GM21825 (cell line): ENCODE results near the gene GFPT2.

Source experiments
- ATAC-seq: cut with Tn5 transposase; IDR thresholded peaks from one replicate; pipeline ENCODE4 v1.9.1; 2021; ENCODE audit warnings: mild to moderate bottlenecking, moderate library complexity; ENCODE audit not compliant: unreplicated experiment

GFPT2 gene

DNA sequence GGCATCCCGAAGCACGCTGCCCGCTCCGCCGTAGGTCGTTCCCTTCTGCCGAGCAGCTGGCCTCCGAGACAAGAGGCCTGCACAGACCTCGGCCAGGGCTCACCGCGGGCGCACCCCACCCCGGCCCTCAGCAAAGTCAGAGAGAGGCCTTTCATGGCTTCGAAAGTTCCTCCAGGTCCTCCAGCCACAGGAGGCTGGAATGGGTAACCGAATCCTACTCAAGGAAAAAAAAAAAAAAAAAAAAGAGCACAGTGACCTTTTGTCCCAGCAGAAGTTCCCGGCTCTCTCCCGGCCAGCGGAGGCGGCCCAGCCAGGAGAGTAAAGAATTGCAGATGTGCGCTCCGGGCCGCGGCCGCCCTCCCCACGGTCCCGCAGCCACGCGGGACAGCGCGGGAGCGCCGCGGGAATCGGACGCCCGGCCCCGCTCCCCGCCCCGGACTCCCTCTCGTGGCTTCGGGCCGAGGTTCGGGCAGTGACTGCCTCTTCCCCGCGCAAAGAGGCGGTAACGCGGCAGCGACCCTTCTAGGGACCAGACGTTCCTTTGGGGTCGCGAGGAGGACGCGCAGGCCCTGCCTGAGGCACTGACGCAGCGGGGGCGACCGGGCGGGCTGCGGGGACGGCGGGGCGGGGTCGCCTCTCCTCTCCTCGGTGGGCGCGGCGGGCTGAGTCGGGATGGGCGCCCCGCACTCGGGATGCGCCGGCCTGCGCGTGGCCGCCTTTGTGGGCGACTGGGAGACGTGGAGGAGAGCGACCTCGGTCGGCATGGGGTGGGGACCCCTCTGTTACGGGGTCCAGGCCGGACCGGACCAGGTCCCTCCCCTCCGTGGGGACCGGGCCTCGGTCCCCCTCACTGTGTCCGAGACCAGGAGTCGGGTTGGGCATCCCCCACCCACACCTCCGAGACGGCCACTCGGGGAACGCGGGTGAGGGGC is 754 bp downstream of the GFPT2 start:
- ATAC-seq, result no peak

DNA sequence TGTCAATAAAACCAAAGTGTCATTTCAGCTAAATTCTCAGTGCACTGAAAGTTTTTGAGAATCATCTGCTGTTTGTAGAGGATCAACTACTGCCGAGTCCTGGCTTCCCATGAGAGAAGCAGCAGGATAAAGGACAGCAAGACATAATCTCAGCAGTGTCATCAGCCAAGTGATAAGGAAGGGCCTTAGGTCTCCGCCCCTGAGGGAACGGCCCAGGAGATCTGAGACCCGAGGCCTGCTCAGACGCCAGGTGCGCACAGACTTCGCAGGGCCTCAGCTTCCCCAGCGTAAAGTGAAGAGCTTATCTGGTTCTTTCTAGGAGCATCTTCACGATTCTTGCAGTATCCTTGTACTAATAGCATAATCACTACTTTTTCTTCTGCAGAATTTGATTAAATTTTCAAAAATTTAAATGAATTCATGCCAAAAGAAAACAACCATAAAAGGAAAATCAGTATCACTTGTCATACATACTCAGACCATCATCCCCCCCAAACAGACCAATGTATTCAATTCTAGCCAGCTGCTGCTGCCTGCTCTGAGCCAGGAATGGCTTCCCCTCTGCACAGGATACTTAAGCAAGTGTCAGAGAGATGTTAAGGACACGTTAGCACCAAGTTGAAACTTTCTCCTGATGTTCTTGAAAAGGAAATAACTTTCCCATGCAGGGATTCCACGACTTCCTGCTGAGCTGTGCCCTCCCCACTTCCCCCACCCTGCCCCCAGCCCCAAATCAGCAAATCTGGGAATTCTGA is 2.2 kb downstream of the GFPT2 start:
- ATAC-seq, result no peak

- no peak for ATAC-seq
Measured at GRCh38 chr5:180350296-180350695, 2.8 kb downstream of the GFPT2 start.

DNA sequence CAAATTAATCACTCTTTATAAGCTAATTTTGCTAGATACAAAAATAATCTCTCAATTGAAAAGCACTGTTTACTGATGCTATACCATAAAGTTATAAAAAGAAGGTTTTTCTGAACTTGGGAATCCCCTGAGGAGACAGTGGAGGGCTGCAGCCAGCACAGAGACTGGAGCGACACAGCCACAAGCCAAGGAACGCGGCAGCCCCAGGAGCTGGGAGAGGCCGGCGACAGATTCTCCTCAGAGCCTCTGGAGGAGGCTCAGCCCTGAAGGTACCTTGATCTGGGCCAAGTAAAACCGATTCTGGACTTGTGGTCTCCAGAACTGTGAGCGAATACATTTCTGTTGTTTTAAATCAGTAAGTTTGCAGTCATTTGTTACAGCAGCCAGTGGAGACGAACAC is 3.7 kb downstream of the GFPT2 start:
- no peak for ATAC-seq

DNA sequence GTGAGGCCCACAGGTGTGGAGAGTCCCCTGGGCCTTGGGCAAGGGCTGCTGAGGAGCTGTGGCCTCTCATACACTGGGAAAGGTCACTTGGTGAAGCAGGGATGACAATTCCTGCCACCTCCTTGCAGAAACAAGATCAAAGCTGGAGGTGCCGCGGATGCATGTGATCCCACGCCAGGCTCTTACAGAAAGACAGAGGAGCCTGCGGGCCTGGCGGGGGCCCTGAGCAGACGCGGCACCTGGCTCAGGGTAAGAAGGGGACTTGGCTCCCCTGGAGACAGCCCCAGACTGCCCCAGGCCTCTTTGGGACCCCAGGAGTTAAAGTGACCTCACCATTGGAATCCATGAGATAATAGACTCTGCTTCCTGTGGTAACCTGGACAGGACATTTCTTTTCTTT is 4.8 kb downstream of the GFPT2 start:
- ATAC-seq, result no peak

DNA sequence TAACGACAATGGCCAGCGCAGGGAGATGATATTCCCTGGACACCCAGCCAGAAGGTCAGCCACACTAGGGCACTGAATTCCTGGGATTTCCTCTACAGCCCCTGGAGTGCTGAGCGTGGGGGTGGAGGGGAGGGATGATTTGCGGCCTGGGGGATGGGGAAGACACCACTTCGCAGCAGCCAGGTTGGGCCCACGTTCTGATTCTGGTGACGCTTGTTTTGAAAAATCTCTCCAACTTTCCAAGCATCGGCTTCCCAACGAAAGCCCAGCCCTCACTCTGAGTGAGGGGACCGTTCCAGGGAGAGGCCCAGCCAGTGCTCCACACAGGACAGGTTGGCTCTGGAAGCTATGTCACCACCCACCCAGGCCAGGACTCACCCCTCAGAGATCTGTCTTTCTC is 5.4 kb downstream of the GFPT2 start:
- no peak for ATAC-seq

- no peak for ATAC-seq
Measured at GRCh38 chr5:180346358-180346757, 6.8 kb downstream of the GFPT2 start.

GRCh38 chr5:180345781-180346180 is 7.4 kb downstream of the GFPT2 start:
- ATAC-seq, result no peak

DNA sequence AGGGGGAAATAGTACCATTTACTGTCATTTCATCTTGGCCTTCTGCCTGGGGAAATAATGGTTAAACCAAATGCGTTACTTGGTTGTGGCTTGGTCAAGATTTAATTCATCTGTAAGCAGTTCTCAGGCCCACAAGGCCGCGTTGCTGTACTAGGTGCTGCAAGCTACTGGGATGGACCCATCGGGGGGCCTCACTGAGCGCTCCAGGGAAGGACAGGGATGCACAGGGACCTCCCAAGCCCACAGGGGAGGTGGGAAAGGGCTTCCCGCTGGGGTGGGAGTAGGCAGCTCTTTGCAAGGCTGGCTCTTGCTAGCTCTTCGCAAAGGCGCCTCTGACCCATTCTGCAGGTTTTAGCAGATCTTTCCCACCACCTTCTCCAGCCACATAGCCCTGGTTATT is 8.0 kb downstream of the GFPT2 start:
- no peak for ATAC-seq

DNA sequence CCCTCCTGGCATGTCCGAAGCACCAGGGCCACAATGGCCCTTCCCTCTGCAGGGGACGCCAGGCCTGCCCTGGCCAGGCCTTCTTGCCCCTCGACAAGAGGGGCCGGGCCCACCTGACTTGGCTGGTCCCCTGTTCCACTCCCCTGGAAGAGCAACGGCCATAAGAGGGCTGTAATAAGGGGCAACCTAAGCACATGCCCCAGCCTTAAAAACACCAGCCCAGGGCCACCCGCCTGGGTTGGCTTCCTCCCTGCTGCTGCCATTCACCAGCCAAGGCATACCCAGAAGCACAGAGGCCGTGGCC is 8.5 kb downstream of the GFPT2 start:
- ATAC-seq, result no peak

DNA sequence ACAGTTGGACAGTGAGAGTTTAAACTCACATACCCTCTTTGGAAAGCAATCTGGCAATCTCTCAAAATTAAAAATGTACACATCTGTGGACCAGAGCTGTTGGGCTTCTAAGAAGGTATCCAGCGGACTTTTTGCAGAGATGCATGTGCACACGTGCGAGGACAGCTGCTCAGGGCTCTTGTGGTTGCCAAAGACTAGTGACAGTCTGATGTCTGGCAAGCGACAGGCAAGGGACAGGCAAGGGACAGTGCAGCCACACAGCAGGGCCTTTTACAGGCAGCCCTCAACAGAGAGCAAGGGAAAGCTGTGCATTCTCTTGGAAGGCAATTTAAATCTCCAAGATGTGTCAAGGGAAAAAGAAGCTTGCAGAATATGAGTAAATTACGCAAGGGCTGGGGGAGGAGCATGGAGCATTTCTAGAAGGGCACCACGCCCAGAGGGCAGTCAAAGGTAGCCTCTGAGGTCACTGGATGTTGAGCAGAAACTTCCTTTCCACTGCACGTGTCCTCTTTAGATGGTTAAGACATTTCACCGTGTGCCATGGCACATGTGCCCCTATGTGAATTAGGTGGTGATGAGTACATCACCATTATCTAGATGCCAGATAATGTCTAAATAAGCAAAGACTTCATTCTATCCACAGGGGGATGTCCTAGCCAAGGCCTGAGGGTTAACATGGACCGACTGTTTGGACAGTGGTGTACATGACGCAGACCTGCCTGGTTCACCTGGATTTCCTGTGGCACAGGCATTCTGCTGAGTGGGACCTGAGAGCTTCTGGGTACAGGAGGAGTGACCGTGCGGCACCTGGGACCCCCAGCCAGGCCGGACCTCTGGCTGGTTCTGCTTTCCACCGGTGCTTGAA is 9.1 kb downstream of the GFPT2 start:
- no peak for ATAC-seq

GRCh38 chr5:180343110-180343830 is 9.9 kb downstream of the GFPT2 start:
- ATAC-seq, result no peak

GRCh38 chr5:180341595-180341994 is 11.5 kb downstream of the GFPT2 start:
- no peak for ATAC-seq

DNA sequence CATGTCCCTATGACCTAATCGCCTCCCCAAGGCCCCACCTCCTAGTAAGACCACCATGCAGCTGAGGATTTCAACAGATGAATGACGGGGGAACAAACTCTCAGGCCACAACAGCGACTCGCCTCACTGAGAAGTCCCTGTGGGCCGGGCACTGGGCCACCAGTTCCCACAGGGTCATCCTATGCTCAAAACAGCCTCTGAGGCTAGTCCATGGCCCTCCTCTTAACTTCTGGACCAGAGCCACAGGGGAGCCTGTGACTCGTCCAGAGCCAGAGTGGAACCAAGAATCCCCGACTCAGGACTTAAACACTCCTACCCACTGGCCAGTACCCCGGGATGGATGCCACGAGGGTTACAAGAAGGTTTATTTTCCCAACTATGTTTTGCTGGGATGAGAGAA is 12.3 kb downstream of the GFPT2 start:
- no peak for ATAC-seq

GRCh38 chr5:180339583-180340183 is 13.5 kb downstream of the GFPT2 start:
- ATAC-seq, result no peak

DNA sequence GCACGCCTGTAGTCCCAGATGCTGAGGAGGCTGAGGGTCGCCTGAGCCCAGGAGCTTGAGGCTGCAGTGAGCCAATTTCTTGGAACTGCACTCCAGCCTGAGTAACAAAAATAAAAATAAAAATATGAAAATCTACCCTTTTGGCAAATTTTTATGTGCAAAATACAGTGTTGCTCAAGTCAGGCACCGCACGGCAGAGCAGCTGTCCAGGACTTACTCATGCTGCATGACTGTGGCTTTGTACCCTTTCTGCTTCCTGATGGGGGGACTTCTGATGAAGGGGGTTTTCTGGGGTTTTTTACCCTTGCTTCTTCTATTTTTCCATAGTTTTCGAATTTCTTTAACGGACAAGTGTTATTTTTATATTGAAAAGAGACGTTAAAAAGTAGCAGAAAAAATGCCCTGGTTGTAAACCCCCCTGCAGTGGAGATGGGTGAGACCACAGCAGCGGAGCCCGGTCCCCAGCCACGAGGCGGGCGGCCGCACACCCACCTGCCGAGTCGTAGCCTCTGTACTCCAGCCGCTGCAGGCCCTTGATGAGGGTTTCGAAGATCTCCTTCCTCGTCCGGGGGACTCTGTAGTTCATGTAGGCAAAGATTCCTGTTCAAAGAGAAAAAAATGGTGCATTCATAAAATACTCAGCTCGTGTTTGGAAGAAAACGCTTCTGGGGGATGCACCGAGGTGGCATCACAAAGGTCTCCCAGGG is 15.0 kb downstream of the GFPT2 start:
- ATAC-seq, result no peak

- ATAC-seq, result no peak
Measured at GRCh38 chr5:180336234-180337020, 16.7 kb downstream of the GFPT2 start.

GRCh38 chr5:180335614-180336233 is 17.4 kb downstream of the GFPT2 start:
- no peak for ATAC-seq
